KMS-11 (cell line): Measurements from ENCODE around the gene GINM1.

Source experiments
- H2AFZ ChIP-seq: fragments of 200-600 bp; sonication (generic); 2 replicates; pipeline ENCODE4 v1.6.1; 2016; ENCODE audit warnings: antibody characterized with exemption, mixed run types, low read depth
- H3K27ac ChIP-seq: fragments of 200-600 bp; sonication (generic); 2 replicates; pipeline ENCODE4 v1.6.1; 2016; ENCODE audit warnings: mild to moderate bottlenecking, mixed run types
- H3K27me3 ChIP-seq: fragments of 200-600 bp; sonication (generic); 2 replicates; pipeline ENCODE4 v1.6.1; 2017; ENCODE audit warnings: mild to moderate bottlenecking, low read depth, mixed run types, moderate library complexity; ENCODE audit not compliant: insufficient read depth
- H3K36me3 ChIP-seq: fragments of 200-600 bp; sonication (generic); 2 replicates; pipeline ENCODE4 v1.6.1; 2017; ENCODE audit warnings: mild to moderate bottlenecking, mixed run types; ENCODE audit not compliant: insufficient read depth
- H3K4me1 ChIP-seq: fragments of 200-600 bp; sonication (generic); 2 replicates; pipeline ENCODE4 v1.6.1; 2016; ENCODE audit warnings: mild to moderate bottlenecking, low read depth, mixed run types; ENCODE audit not compliant: poor library complexity, severe bottlenecking
- H3K4me2 ChIP-seq: fragments of 200-600 bp; sonication (generic); 2 replicates; pipeline ENCODE4 v1.7.0; 2016; ENCODE audit warnings: mild to moderate bottlenecking, mixed run types
- H3K4me3 ChIP-seq: fragments of 200-600 bp; sonication (generic); IDR thresholded peaks from 2 replicates; pipeline ENCODE4 v1.6.1; 2017; ENCODE audit warnings: low read depth, low read length, mixed read lengths; ENCODE audit not compliant: insufficient read depth
- H3K79me2 ChIP-seq: fragments of 200-600 bp; sonication (generic); 2 replicates; pipeline ENCODE4 v1.6.1; 2016; ENCODE audit warnings: low read depth, mixed run types; ENCODE audit not compliant: insufficient read depth
- H3K9ac ChIP-seq: fragments of 200-600 bp; sonication (generic); 2 replicates; pipeline ENCODE4 v1.6.1; 2016; ENCODE audit warnings: mild to moderate bottlenecking, mixed run types
- H4K20me1 ChIP-seq: fragments of 200-600 bp; sonication (generic); 2 replicates; pipeline ENCODE4 v1.6.1; 2016; ENCODE audit warnings: mild to moderate bottlenecking, mixed run types; ENCODE audit not compliant: insufficient read depth
- CTCF ChIP-seq: fragments of 200-600 bp; sonication (generic); conservative IDR thresholded peaks from 2 replicates; pipeline ENCODE4 v1.6.1; 2017; ENCODE audit warnings: low read depth, mild to moderate bottlenecking, antibody characterized with exemption, low read length, moderate library complexity, mixed read lengths

Gene GINM1

DNA sequence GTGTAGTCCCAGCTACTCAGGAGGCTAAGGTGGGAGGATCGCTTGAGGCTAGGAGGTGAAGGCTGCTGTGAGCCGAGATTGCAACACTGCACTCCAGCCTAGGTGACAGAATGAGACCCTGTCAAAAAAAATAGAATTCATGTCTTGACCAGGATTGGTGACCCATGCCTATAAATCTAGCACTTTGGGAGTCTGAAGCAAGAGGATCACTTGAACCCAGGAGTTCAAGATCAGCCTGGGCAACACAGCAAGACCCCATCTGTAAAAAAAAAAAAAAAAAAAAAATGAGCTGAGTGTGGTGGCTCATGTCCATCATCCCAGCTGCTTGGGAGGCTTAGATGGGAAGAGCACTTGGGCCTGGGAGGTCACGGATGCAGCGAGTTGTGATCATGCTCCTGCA lies 34.3 kb downstream of the GINM1 start:
- no peaks in the 10 kb centered on the region for H3K27me3 ChIP-seq
- no peaks in the 10 kb centered on the region for H3K4me1 ChIP-seq
- H3K4me3 ChIP-seq = no peak overlapping the region
- H3K9ac ChIP-seq = no peak overlapping the region
- H3K4me2 ChIP-seq = no peak overlapping the region
- no peak overlapping the region for H3K27ac ChIP-seq
- TF ChIP-seq CTCF = no peak
- H4K20me1 ChIP-seq = no peaks in the 10 kb centered on the region
- H3K36me3 ChIP-seq = no peaks in the 10 kb centered on the region
- no peak overlapping the region for H2AFZ ChIP-seq
- H3K79me2 ChIP-seq = no peaks in the 10 kb centered on the region

GRCh38 chr6:149608381-149608982 lies 42.3 kb downstream of the GINM1 start:
- H3K4me1 ChIP-seq = no peaks in the 10 kb centered on the region
- no peaks in the 10 kb centered on the region for H3K36me3 ChIP-seq
- TF ChIP-seq CTCF = no peak
- H3K4me2 ChIP-seq = no peak overlapping the region
- H2AFZ ChIP-seq = no peak overlapping the region
- no peak overlapping the region for H3K9ac ChIP-seq
- H4K20me1 ChIP-seq = no peaks in the 10 kb centered on the region
- H3K27me3 ChIP-seq = no peaks in the 10 kb centered on the region
- H3K27ac ChIP-seq = no peak overlapping the region
- no peaks in the 10 kb centered on the region for H3K79me2 ChIP-seq
- no peak overlapping the region for H3K4me3 ChIP-seq

DNA sequence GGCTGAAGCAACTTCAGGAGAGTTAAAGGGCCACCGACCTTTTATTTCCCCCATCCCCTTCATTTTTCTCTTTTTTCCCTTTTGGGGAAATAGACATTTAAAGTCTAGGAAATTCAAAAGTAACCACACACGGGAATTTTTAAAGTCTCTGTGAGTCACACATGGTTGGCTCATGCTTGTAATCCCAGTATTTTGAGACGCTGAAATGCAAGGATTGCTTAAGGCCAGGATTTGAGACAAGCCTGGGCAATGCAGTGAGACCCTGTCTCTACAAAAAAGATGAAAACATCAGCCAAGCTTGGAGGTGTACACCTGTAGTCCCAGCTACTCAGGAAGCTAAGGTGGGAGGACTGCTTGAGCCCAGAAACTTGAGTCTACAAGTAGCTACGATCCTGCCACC lies 48.2 kb downstream of the GINM1 start:
- Histone ChIP-seq H3K27me3 (no peaks in the 10 kb centered on the region), H3K27ac (no peak overlapping the region), H2AFZ (no peak overlapping the region), H3K9ac (no peak overlapping the region), H3K4me1 (no peaks in the 10 kb centered on the region), H3K36me3 (no peaks in the 10 kb centered on the region), H3K4me2 (no peak overlapping the region), H4K20me1 (no peaks in the 10 kb centered on the region), H3K79me2 (no peaks in the 10 kb centered on the region), H3K4me3 (no peak overlapping the region)
- no peak for TF ChIP-seq CTCF

DNA sequence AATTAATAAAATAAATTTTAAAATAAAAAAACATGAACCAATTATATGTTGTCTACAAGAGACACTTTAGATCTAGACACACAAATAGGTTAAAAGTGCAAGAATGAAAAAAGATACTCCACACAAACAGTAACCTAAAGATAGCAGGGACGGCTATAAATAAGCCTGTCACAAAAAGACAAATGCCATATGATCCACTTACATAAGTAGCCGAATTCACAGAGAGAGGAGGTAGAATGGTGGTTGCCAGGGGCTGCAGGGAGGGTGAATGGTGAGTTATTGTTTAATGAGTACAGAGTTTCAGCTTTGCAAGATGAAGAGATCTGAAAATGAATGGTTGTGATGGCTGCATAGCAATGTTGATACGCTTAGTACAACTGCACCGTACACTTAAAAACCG lies 49.6 kb downstream of the GINM1 start:
- no peaks in the 10 kb centered on the region for H3K36me3 ChIP-seq
- H3K4me3 ChIP-seq = no peak overlapping the region
- H2AFZ ChIP-seq = no peak overlapping the region
- no peak overlapping the region for H3K4me2 ChIP-seq
- H3K27me3 ChIP-seq = no peaks in the 10 kb centered on the region
- H4K20me1 ChIP-seq = no peaks in the 10 kb centered on the region
- no peak overlapping the region for H3K27ac ChIP-seq
- H3K4me1 ChIP-seq = no peaks in the 10 kb centered on the region
- H3K79me2 ChIP-seq = no peaks in the 10 kb centered on the region
- TF ChIP-seq CTCF = no peak
- no peak overlapping the region for H3K9ac ChIP-seq
